NOMO-1 treated with DMSO at 0.1 percent for 48 hours (cell line): ENCODE data around the gene KAT7.
A peak's percentile ranks its signal among the peaks of the same experiment; 100 is the strongest.

Experiments
- DNase-seq: peaks from one replicate; lab custom pipeline; 2025; ENCODE audit not compliant: unreplicated experiment; lab: John Stamatoyannopoulos, UW

KAT7 gene

GRCh38 chr17:49760296-49760695 is 28.2 kb upstream of the KAT7 start:
- DNase-seq, result no peak

DNA sequence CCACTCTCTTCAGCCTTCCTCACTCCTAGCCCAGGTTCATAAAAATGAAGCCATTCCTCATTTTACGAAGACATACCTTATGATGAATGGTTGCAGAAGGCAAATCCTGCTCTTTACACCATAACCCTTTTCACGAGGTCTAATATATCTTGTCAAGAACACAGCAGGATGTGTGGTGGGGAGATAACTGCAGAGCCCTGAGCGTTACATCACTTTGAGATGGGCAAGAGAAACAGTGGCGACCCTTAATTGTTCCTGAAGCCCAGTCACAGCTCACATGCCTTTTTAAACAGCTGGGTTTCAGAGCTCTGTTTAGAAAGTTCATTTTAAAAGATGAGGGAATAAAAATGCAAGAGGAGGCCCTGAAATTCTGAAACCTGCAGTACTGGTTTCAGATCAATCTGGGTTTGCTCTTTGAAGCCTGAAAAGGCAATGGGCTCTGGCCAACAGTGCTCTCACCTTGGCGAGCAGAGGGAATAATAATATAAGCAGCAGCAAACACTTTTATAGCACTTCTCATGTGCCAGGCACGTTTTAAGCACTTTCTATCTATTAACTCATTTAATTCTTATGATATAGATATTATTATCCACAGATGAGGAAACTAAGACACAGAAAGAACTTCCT is 27.4 kb upstream of the KAT7 start:
- DNase-seq, result no peak

GRCh38 chr17:49762151-49762941 is 26.1 kb upstream of the KAT7 start:
- DNase-seq, result no peak

DNA sequence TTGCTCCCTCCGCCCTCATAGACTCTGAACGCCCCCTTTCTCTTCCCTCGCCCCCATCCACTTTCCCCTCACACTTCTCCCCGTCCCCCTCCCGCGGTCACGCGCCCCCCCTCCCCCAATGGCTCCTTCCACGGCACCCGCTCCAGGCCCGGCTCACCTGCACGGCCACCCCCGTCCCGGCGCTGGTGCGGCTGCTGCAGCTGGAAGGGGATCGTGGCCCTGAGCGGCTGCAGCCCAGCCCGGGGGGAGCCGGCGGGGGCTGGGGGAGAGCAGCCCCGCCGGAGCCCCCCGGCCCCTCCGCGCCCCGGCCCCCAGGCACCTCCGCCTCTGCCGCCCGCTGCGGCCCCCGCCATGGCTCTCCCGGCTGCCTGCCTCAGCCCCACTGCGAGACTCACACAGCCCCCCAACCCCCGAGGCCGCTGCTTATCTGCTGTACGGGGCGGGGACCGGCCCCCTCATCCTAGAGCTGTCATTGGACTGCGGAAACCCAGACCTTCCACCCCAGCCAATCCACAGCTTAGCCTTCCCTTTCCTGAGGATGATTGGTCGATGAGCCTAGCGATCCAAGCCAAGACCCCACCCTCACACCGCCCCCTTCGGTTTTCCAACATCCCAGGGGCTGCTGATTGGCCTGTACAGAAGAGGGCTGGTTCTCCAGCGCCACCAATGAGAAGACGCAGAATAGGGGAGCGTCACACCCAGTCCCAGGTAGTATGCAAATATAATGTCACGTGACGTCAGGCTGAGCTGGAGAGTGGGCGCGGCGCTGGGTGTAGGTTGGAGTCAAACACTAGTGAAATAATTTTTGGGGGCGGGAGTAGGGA is 24.5 kb upstream of the KAT7 start, which contains the start of gene FAM117A:
Gene FAM117A, minus strand, starts transcription at position 397 of the 824 bp plus-strand sequence. Its CDS starts 44 bp downstream, at position 353.
- DNase-seq, result peak; percentile 100

- DNase-seq, result no peak
Measured at GRCh38 chr17:49764559-49765180, 23.8 kb upstream of the KAT7 start.

GRCh38 chr17:49766918-49767530 is 21.5 kb upstream of the KAT7 start:
- DNase-seq, result no peak

- DNase-seq, result no peak
Measured at GRCh38 chr17:49775546-49776260, 12.8 kb upstream of the KAT7 start.

- DNase-seq, result no peak
Measured at GRCh38 chr17:49776551-49777300, 11.8 kb upstream of the KAT7 start.

GRCh38 chr17:49777563-49777962 is 10.9 kb upstream of the KAT7 start:
- DNase-seq, result no peak

GRCh38 chr17:49779156-49779738 is 9.2 kb upstream of the KAT7 start:
- DNase-seq, result no peak

- DNase-seq, result peak; percentile 45
Measured at GRCh38 chr17:49779739-49780231, 8.7 kb upstream of the KAT7 start.

- no peak for DNase-seq
Measured at GRCh38 chr17:49783071-49783715, 5.3 kb upstream of the KAT7 start.

DNA sequence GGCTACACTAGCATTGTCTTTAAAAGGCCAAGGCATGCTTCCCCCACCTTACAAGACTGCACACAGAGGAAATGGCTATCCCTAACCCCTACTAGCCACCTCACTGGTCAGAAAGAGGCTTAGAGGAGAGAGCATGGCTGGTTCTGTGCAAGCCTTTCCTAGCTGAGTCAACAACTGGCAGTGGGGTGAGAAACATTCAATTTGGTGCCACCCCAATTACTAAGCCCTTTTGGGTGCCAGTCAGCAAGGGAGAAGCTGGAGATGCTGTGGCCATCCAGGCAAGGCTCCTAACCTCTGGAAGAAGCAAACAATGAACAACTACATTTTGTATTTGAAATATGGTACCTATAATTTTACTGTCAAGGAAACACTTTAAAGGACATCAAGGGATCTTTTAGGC is 4.7 kb upstream of the KAT7 start:
- no peak for DNase-seq

DNA sequence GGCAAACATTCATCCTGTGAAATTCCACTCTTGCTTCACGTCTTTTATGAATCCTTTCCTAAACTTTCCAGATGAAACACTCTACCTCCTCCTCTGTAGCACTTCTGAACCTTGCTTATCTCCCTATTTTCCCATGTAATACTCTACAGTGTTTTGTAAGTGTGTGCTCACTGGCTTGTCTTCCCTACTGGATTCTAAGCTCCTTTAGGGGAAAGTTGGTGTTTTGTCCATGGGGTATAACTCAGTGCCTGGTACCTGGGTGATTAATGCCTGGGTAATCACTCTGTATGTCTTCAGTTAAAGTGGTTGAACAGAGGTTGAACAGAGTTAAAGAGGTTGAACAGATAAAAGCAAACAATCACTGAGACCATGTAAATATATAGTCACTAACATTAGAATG is 3.8 kb upstream of the KAT7 start:
- no peak for DNase-seq

DNA sequence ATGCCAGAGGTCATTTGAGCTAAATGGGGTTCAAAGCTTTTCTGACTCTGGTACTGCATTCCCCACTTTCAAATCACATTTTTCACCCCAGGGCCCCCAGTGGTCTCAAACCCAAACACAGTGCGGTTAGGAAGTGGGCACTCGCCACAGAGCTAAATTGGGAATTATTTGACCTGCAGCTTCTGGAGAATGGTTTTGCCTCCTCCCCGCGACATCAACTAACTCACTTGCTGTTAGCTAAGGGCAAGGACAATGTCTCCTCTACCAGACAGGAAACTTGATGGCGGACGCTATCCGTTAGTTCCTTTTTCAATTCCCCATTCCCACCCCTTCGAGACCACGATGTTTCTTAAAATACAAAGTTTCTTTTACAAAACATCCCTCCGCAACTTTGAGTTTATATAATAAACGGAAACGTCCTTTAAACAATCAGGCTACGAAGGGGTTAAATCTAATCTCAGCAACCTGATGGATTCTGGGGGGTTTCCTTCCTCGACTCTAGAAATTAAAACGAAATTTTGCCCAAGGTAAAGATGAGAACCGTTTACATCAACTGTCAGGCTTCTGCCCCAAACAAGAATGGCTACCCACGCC is 500 bp upstream of the KAT7 start:
- peak; percentile 60 for DNase-seq

DNA sequence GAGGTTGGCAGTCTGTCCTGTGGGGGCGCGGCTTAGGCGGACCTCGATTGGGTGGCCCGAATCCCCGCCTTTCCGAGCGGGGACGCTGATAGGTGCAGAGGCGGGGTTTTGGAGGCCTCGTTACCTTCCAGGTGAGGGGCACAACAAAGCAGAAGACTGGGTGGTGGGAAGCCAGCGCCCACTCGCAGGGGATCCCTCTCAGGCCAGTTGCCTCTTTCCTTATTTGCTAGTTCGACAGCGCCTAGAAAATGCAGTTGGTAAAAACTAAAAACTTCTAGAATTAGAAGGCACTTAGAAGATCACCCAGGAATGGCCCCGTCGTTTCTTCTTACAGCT is 730 bp downstream of the KAT7 start:
- DNase-seq, result no peak

DNA sequence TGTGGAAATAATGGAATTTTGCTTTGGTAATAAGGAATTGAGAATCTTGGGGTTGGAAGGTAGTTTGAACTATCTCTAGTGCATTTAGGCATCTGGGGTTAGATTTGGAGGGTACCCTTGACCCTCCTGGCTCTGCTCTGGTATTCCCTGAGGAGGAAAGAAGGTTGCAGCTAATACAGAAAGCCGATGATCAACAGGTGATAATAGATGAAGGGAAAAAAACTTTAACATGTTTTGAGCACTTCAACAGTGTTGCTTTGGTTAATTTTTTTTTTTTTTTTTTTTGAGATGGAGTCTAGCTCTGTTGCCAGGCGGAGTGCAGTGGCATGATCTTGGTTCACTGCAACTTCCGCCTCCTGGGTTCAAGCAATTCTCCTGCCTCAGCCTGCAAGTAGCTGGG is 4.8 kb downstream of the KAT7 start:
- DNase-seq, result no peak

GRCh38 chr17:49795372-49795771 is 6.9 kb downstream of the KAT7 start:
- DNase-seq, result no peak
